ENCODE results near the gene IGSF23. TPM values are rescaled to one million over a fixed set of nuclear protein-coding genes. Genes with fewer than 3 reads are reported as not detected.
"Not testable (repeated sequence)": the region's sequence is repeated elsewhere in the genome, so short reads cannot be mapped to it uniquely, and the experiment has no call there.

Gene IGSF23
- total RNA-seq, 6 experiments from 2014 or later: not detected

- H3K9me3 Mint-ChIP-seq: no peaks in the 10 kb centered on the region
- no peak overlapping the region for H3K27ac Mint-ChIP-seq
- no peak overlapping the region for H3K4me3 Mint-ChIP-seq
- peaks cover 43% of the 10 kb centered on the region for H3K4me1 Mint-ChIP-seq (ENCODE audit: low read depth)
- no peak for DNase-seq
- TF ChIP-seq CTCF (IDR thresholded peaks at IDR 0.05): no peak
- H3K36me3 Mint-ChIP-seq (ENCODE audit: low read depth): no peaks in the 10 kb centered on the region
- H3K27me3 Mint-ChIP-seq (ENCODE audit: insufficient read depth): peaks cover 7% of the 10 kb centered on the region; the same call in 1 of the 2 replicates
Observed at GRCh38 chr19:44608391-44608821, 5.0 kb upstream of the IGSF23 start.

- H3K36me3 Mint-ChIP-seq (ENCODE audit: low read depth): no peaks in the 10 kb centered on the region
- H3K27ac Mint-ChIP-seq: no peak overlapping the region
- no peak for DNase-seq
- no peak overlapping the region for H3K4me3 Mint-ChIP-seq
- TF ChIP-seq CTCF (IDR thresholded peaks at IDR 0.05): no peak
- H3K4me1 Mint-ChIP-seq (ENCODE audit: low read depth): peaks cover 35% of the 10 kb centered on the region
- H3K9me3 Mint-ChIP-seq: no peaks in the 10 kb centered on the region
- H3K27me3 Mint-ChIP-seq (ENCODE audit: insufficient read depth): peaks cover 7% of the 10 kb centered on the region; the same call in 1 of the 2 replicates
Observed at GRCh38 chr19:44609219-44609618, 4.1 kb upstream of the IGSF23 start.

- not testable (repeated sequence) for H3K36me3 Mint-ChIP-seq (ENCODE audit: low read depth)
Observed at GRCh38 chr19:44610497-44610896, 2.9 kb upstream of the IGSF23 start.

DNA sequence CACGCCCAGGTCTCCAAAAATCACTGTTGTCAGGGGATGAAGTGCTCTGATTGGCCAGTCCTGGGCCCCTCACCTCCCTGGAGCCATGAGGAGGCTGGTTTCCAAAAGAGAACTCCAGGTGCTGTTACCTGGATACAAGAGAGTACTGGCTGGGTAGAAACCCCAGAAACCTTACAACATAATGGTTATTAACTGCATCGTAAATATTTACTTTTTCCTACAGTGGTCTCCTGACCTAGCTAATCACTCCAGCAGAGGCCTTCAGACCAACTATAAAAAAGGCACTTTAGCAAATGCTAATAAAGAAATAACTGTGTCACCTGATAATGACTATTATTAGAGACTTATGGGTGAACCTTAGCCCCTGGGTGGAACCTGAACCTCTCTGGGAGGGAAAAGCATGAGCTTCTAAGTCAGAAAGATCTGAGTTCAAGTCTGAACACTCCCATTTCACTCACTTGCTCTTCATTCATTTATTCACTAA lies 1.5 kb upstream of the IGSF23 start:
- H3K36me3 Mint-ChIP-seq (ENCODE audit: low read depth): no peaks in the 10 kb centered on the region
- no peak for TF ChIP-seq CTCF (IDR thresholded peaks at IDR 0.05)

More at GRCh38 chr19:44610497-44610896, 2.9 kb upstream of the IGSF23 start:
- peak; percentile 56 for DNase-seq
- H3K27ac Mint-ChIP-seq; H3K4me3 Mint-ChIP-seq; H3K9me3 Mint-ChIP-seq; H3K27me3 Mint-ChIP-seq (ENCODE audit: insufficient read depth): not testable (repeated sequence)
- peak; percentile 76 for TF ChIP-seq CTCF (IDR thresholded peaks at IDR 0.05)
- H3K4me1 Mint-ChIP-seq (ENCODE audit: low read depth): peaks cover 29% of the 10 kb centered on the region

DNA sequence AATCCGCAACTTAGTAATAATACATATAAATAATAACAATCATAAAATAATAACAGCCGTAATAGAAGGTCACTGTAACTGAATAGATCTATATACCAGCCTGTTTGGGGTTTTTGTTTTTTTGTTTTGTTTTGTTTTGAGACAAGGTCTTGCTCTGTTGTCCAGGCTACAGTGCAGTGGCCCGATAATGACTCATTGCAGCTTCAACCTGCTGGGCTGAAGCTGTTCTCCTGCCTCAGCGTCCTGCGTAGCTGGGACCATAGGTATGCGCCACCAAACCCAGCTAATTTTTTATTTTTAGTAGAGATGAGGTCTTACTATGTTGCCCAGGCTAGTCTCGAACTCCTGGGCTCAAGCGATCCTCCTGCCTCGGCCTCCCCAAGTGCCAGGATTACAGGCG lies 950 bp downstream of the IGSF23 start:
- peaks cover 5% of the 10 kb centered on the region for H3K27me3 Mint-ChIP-seq (ENCODE audit: insufficient read depth)
- H3K4me3 Mint-ChIP-seq: no peak overlapping the region
- H3K4me1 Mint-ChIP-seq (ENCODE audit: low read depth): peaks cover 2% of the 10 kb centered on the region
- TF ChIP-seq CTCF (IDR thresholded peaks at IDR 0.05): no peak
- no peaks in the 10 kb centered on the region for H3K36me3 Mint-ChIP-seq (ENCODE audit: low read depth)
- H3K9me3 Mint-ChIP-seq: no peaks in the 10 kb centered on the region
- H3K27ac Mint-ChIP-seq: no peak overlapping the region
- no peak for DNase-seq

More for the DNA sequence above, 1.5 kb upstream of the IGSF23 start:
- peaks cover 27% of the 10 kb centered on the region for H3K4me1 Mint-ChIP-seq (ENCODE audit: low read depth)
- peaks cover 7% of the 10 kb centered on the region; the same call in 1 of the 2 replicates for H3K27me3 Mint-ChIP-seq (ENCODE audit: insufficient read depth)
- no peaks in the 10 kb centered on the region for H3K9me3 Mint-ChIP-seq
- DNase-seq: no peak
- no peak overlapping the region for H3K27ac Mint-ChIP-seq
- no peak overlapping the region for H3K4me3 Mint-ChIP-seq

DNA sequence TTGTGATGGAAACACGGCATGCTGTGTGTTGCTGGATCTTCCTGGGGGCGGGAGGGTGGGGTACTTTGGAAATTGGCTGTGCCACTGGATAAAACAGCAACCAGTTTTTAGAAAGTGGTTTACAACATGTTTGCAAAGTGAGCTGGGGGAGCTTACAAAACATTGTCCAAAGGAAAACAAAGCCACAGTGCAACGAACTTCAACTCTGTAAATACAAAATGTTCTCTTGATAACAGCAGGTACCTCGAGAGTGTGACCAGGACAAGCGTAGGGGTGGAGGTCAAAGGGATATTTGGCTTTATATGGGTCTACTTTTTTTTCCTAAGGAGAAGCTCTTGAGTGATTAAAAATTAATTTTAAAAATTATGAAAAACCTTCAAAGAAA lies 2.5 kb downstream of the IGSF23 start:
- DNase-seq: no peak
- H3K4me3 Mint-ChIP-seq: no peak overlapping the region
- no peaks in the 10 kb centered on the region for H3K9me3 Mint-ChIP-seq
- H3K36me3 Mint-ChIP-seq (ENCODE audit: low read depth): no peaks in the 10 kb centered on the region
- TF ChIP-seq CTCF (IDR thresholded peaks at IDR 0.05): no peak
- H3K27me3 Mint-ChIP-seq (ENCODE audit: insufficient read depth): peaks cover 4% of the 10 kb centered on the region
- no peak overlapping the region for H3K27ac Mint-ChIP-seq
- no peaks in the 10 kb centered on the region for H3K4me1 Mint-ChIP-seq (ENCODE audit: low read depth)
